Renal cortex interstitium (tissue), 11 donors: Measurements from ENCODE around the gene PEG3. TPM values are rescaled to one million over a fixed set of nuclear protein-coding genes. Genes with fewer than 3 reads are reported as not detected.

ENCODE experiments used
- DNase-seq, 11 donors: peaks; one replicate each; pipeline ENCODE4 v3.0.0-alpha.2; 2013; ENCODE audit warnings: low read depth in 9 of 11, low spot score in 4 of 11; ENCODE audit errors: extremely low read depth in 1 of 11
- polyA plus RNA-seq, 3 donors: library from polyadenylated mRNA; unstranded; fragments of 120-200 nt; gene quantifications; one replicate each; pipeline ENCODE4 v1.2.1, GENCODE V29; 2013; ENCODE audit not compliant: insufficient read length in 3 of 3

PEG3 gene
- polyA plus RNA-seq, 3 donors = 80.8 to 101 (median 85.0) TPM

- DNase-seq = no peak
Observed at GRCh38 chr19:56823417-56823816, 17.1 kb downstream of the PEG3 start.

GRCh38 chr19:56822755-56823154 lies 17.8 kb downstream of the PEG3 start:
- DNase-seq = no peak

- DNase-seq = no peak
Observed at GRCh38 chr19:56821675-56822074, 18.9 kb downstream of the PEG3 start.

- DNase-seq = no peak
Observed at GRCh38 chr19:56821209-56821608, 19.3 kb downstream of the PEG3 start.

- no peak for DNase-seq
Observed at GRCh38 chr19:56819166-56819565, 21.4 kb downstream of the PEG3 start.

GRCh38 chr19:56814656-56815055 lies 25.9 kb downstream of the PEG3 start:
- DNase-seq = no peak

GRCh38 chr19:56813531-56813930 lies 27.0 kb downstream of the PEG3 start:
- no peak for DNase-seq

GRCh38 chr19:56811480-56811879 lies 29.0 kb downstream of the PEG3 start:
- no peak for DNase-seq

GRCh38 chr19:56810260-56810659 lies 30.3 kb downstream of the PEG3 start:
- DNase-seq = no peak

- no peak for DNase-seq
Observed at GRCh38 chr19:56808717-56809392, 31.7 kb downstream of the PEG3 start.

GRCh38 chr19:56806639-56807038 lies 33.9 kb downstream of the PEG3 start:
- no peak for DNase-seq

Other genes starting within 250 kb of the PEG3 start
- 10 to 100 TPM in 1 of 3 donors, 1 to 10 TPM in 2; 8.4 to 10.5 (median 9.4) TPM for gene ZNF71, start 245.4 kb downstream of the PEG3 start, polyA plus RNA-seq
- gene SMIM17, start 197.6 kb downstream of the PEG3 start, polyA plus RNA-seq = 1 to 10 TPM; 1.3 to 2.1 (median 1.8) TPM
- 1 to 10 TPM; 3.5 to 4.7 (median 4.4) TPM for gene ZNF835, start 169.0 kb downstream of the PEG3 start, polyA plus RNA-seq
- 1 to 10 TPM; 1.5 to 3.2 (median 1.8) TPM for gene ZIM2, start within 50 bp of the PEG3 start, polyA plus RNA-seq